Kidney (tissue), 14 donors: ENCODE data around the gene CFAP251. TPM values are rescaled to one million over a fixed set of nuclear protein-coding genes. Genes with fewer than 3 reads are reported as not detected.

Source experiments
- DNase-seq, 5 donors: peaks; one replicate each; pipeline ENCODE4 v3.0.0-alpha.2; 2013 to 2020
- FAIRE-seq: peaks from 2 replicates; lab custom pipeline; 2012; peaks lifted over from hg19 to GRCh38; lab: Jason Lieb, UNC
- H3K27ac ChIP-seq, 2 donors: one replicate each; pipeline ENCODE4 v1.7.0; 2013; ENCODE audit warnings: low read depth in 2 of 2, low read length in 2 of 2, inconsistent platforms in 1 of 2
- H3K27me3 ChIP-seq: one replicate; pipeline ENCODE4 v1.7.1; 2013; ENCODE audit warnings: low read length, inconsistent platforms; ENCODE audit not compliant: control insufficient read depth, insufficient read depth
- H3K36me3 ChIP-seq, 3 donors: one replicate each; pipeline versions ENCODE4 v1.7.0 to v1.7.1; 2013; ENCODE audit warnings: low read length in 3 of 3, control low read depth in 1 of 3, inconsistent platforms in 1 of 3; ENCODE audit not compliant: insufficient read depth in 3 of 3, control insufficient read depth in 2 of 3
- H3K4me1 ChIP-seq, 3 donors: one replicate each; pipeline versions ENCODE4 v1.7.0 to v1.7.1; 2013; ENCODE audit warnings: low read length in 3 of 3, inconsistent platforms in 1 of 3, low read depth in 1 of 3; ENCODE audit not compliant: control insufficient read depth in 2 of 3, insufficient read depth in 2 of 3
- H3K4me3 ChIP-seq, 3 donors: one replicate each; pipeline versions ENCODE4 v1.7.0 to v1.8.1; 2013; ENCODE audit warnings: low read length in 3 of 3, control low read depth in 1 of 3, inconsistent platforms in 1 of 3
- H3K9ac ChIP-seq, 3 donors: one replicate each; pipeline versions ENCODE4 v1.7.0 to v1.7.1; 2013; ENCODE audit warnings: low read length in 3 of 3, control low read depth in 1 of 3, inconsistent platforms in 1 of 3
- H3K9me3 ChIP-seq, 3 donors: one replicate each; pipeline versions ENCODE4 v1.7.0 to v1.7.1; 2013; ENCODE audit warnings: low read length in 3 of 3, control low read depth in 1 of 3, inconsistent platforms in 1 of 3; ENCODE audit not compliant: control insufficient read depth in 2 of 3, insufficient read depth in 1 of 3
- intact Hi-C: fragments of 100-400 bp; cut with DNase I; formaldehyde crosslinking; loops from one replicate; pipeline ENCODE4 v1.11.1; 2022
- polyA plus RNA-seq: library from polyadenylated mRNA; stranded (reverse); fragments of 350-450 nt; fragmentation: Illumina TruSeq; extraction: RNeasy Lipid Tissue Mini Kit (QIAGEN cat#74804); gene quantifications from one replicate; pipeline ENCODE4 v1.2.3, GENCODE V29; 2014; ENCODE audit warnings: low read depth, low replicate concordance; ENCODE audit not compliant: insufficient read depth
- total RNA-seq: library from RNA; stranded (reverse); fragmentation: NEBNext Ultra II Directional; extraction: Animal tissue kit (Norgen Biotek cat#: 25700); gene quantifications from one replicate; pipeline ENCODE4 v1.2.1, GENCODE V29; 2021
- TF ChIP-seq, protein P1 (sequence below): IDR thresholded peaks from 3 replicates; pipeline ENCODE4 v1.5.1; 2012; ENCODE audit warnings: mild to moderate bottlenecking, moderate library complexity, borderline replicate concordance; ENCODE audit not compliant: insufficient read depth; ENCODE audit errors: extremely low read depth
- donor health status: control.
- donor health status: control.
- donor health status: control.
- donor health status: control.
- donor health status: control.
- donor health status: DM: yes; HTN: yes; CAD: no.
- donor health status: Normal renal cell carcinoma (clear cell type).

Gene CFAP251
- total and polyA plus RNA-seq, 2 donors from 2014 or later, result 2.9 to 10.8 TPM

DNA sequence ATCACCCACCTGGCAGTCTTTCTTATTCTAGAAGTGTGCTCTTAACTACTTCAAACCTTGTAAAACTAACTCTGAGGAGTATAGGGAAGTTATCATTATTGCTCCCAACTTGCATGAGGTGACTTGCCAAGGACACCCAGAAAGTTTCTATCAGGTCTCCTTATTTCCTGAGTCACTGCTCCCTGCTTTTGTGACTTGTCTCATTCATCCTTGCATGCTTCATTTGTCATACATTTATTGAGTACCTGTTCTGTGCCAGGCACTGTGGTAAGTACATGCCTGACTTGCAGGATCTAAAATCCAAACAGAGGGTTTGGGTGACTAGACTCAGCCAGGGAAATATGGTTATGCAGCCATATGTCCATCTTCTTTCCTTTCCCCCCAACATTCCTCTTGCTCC, 25.5 kb downstream of the CFAP251 start:
- no peak for DNase-seq
- FAIRE-seq, result no peak
- intact Hi-C loops, result no loop called here
- peaks cover 0 to 9% (median 5%) of the 10 kb centered on the region in 3 donors for H3K36me3 ChIP-seq
- no peaks in the 10 kb centered on the region for H3K4me1 ChIP-seq
- H3K27ac ChIP-seq, result no peak overlapping the region
- no peaks in the 10 kb centered on the region for H3K9me3 ChIP-seq
- H3K9ac ChIP-seq, result no peak overlapping the region
- H3K4me3 ChIP-seq, result no peak overlapping the region
- TF ChIP-seq, protein P1, sequence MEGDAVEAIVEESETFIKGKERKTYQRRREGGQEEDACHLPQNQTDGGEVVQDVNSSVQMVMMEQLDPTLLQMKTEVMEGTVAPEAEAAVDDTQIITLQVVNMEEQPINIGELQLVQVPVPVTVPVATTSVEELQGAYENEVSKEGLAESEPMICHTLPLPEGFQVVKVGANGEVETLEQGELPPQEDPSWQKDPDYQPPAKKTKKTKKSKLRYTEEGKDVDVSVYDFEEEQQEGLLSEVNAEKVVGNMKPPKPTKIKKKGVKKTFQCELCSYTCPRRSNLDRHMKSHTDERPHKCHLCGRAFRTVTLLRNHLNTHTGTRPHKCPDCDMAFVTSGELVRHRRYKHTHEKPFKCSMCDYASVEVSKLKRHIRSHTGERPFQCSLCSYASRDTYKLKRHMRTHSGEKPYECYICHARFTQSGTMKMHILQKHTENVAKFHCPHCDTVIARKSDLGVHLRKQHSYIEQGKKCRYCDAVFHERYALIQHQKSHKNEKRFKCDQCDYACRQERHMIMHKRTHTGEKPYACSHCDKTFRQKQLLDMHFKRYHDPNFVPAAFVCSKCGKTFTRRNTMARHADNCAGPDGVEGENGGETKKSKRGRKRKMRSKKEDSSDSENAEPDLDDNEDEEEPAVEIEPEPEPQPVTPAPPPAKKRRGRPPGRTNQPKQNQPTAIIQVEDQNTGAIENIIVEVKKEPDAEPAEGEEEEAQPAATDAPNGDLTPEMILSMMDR, result no peak
- no peaks in the 10 kb centered on the region for H3K27me3 ChIP-seq

DNA sequence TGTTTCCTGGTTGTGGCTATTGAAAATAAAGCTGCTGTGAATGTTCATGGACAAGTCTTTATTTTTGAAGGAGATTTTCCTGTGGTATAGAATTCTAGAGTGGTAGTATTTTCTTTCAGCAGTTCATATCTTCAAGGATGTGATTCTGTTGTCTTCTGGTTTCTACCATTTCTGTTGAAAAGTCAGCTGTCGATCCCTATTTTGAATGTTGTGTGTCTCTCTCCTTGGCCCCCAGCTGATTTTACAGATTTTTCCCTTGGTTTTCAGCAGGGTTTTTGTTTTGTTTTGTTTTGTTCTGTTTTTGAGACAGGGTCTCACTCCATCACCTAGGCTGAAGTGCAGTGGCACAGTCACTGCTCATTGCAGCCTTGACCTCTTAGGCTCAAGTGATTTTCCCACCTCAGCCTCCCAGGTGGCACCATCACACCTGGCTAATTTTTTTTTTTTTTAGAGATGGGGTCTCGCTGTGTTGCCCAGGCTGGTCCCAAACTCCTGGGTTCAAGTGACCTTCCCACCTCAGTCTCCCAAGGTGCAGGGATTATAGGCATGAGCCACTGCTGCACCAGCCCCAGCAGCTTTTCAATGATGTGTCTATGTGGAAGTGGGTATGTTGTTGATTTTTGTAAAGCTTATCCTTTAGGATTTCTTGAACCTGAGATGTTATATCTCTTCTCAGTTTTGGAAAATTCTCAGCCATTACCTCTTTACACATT, 28.1 kb downstream of the CFAP251 start:
- no peak for DNase-seq
- intact Hi-C loops, result no loop called here

DNA sequence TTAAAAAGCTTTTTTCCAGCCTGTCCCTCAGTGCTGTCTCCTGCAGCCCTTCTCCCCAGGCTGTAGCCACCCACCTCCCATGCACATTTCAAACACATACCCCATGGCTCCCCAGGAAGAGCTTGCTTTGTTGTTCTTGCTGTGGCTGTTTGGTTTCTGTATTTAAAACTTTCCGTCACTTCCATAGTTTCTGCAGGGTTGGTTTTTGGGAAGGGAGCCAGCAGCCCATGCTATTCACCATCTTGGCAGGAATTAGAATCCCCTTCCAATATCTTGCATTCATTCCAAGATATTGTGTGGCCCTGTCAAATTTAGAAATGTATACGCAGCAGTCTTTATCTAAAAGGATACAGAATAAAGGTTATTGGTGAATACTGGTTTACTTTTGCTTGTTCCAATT, 29.6 kb downstream of the CFAP251 start:
- FAIRE-seq, result no peak
- Histone ChIP-seq H3K4me3 (no peak overlapping the region), H3K27me3 (no peaks in the 10 kb centered on the region), H3K27ac (no peak overlapping the region), H3K9ac (no peak overlapping the region), H3K9me3 (no peaks in the 10 kb centered on the region), H3K36me3 (peaks cover 0 to 4% (median 0%) of the 10 kb centered on the region in 3 donors), H3K4me1 (no peaks in the 10 kb centered on the region)
- TF ChIP-seq, protein P1, result no peak
- DNase-seq, result no peak
- intact Hi-C loops, result no loop called here

More for the DNA sequence above, 28.1 kb downstream of the CFAP251 start:
- no peak overlapping the region for H3K9ac ChIP-seq
- H3K4me3 ChIP-seq, result no peak overlapping the region
- H3K36me3 ChIP-seq, result peaks cover 0 to 13% (median 5%) of the 10 kb centered on the region in 3 donors
- TF ChIP-seq, protein P1, result no peak
- H3K27me3 ChIP-seq, result no peaks in the 10 kb centered on the region
- no peak for FAIRE-seq
- no peaks in the 10 kb centered on the region for H3K4me1 ChIP-seq
- no peaks in the 10 kb centered on the region for H3K9me3 ChIP-seq
- no peak overlapping the region for H3K27ac ChIP-seq
